Activated T-cell treated with anti-CD3 and anti-CD28 coated beads for 24 hours (primary cell): ENCODE data around the gene CGB5.
"Not testable (repeated sequence)": the region's sequence is repeated elsewhere in the genome, so short reads cannot be mapped to it uniquely, and the experiment has no call there.

Experiments used
- DNase-seq: peaks from one replicate; pipeline ENCODE4 v3.0.0-alpha.2; 2020; ENCODE audit warnings: low read depth

CGB5 gene

GRCh38 chr19:49020931-49021895 lies 22.4 kb upstream of the CGB5 start:
- DNase-seq: no peak

DNA sequence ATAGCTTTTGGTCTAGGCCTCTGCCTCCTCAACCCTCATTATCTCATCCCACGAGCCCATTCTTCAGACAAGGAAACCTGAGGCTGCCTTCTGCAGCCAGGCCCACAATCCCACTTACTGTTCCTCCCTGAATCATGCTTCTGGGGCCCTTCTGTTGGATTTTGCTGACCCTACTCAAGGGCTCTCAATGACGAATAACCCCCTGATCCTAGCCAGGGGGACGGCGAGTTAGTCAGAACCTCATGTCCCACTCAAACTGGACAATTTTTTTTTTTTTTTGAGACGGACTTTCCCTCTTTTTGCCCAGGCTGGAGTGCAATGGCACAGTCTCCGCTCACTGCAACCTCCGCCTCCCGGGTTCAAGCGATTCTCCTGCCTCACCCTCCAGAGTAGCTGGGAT lies 21.5 kb upstream of the CGB5 start:
- no peak for DNase-seq

DNA sequence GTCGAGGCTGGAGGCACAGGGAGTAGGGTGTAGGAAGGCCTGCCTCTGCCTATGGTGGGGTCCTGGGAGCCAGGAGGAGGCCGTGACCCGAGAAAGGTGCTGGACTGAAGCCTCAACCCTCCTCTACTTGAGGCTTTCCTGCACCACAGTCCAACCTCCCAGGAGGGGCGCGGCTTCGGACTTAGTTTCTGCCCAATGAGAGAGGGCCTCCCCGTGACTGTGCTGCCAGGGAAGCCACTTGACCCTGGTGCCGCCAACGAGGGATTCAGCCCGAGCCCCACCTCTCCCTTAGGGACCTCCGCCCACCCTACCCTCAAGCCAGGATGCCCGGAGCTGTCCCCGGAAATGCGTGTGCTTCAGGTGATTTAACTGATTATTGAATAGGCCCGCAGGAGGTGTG lies 19.4 kb upstream of the CGB5 start, which contains the start of gene CGB3:
Gene CGB3, minus strand, starts transcription at position 101 of the 400 bp plus-strand sequence. CDS start 362 bp downstream, outside the sequence.
- not testable (repeated sequence) for DNase-seq

GRCh38 chr19:49025088-49025487 lies 18.6 kb upstream of the CGB5 start:
- not testable (repeated sequence) for DNase-seq

GRCh38 chr19:49025599-49025998 lies 18.0 kb upstream of the CGB5 start:
- DNase-seq: not testable (repeated sequence)

DNA sequence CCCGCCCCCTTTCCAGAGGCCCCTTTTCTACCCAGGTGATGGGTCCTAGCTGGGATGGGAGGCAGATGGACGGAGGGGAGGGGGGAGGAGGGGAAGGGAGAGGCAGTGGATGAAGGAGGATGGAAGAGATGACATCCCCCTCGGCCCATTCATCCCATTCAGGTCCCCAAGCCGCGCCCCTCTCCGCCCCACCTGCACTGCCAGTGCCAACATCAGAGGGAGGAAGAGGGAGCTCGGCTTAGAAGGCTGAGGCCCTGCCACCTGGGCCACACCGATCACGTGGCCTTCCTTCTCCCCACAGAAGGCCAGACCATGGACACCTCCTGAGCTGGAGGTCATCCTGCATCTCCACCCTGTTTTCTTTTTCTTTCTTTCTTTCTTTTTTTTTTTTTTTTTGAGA lies 15.0 kb upstream of the CGB5 start:
- DNase-seq: not testable (repeated sequence)

DNA sequence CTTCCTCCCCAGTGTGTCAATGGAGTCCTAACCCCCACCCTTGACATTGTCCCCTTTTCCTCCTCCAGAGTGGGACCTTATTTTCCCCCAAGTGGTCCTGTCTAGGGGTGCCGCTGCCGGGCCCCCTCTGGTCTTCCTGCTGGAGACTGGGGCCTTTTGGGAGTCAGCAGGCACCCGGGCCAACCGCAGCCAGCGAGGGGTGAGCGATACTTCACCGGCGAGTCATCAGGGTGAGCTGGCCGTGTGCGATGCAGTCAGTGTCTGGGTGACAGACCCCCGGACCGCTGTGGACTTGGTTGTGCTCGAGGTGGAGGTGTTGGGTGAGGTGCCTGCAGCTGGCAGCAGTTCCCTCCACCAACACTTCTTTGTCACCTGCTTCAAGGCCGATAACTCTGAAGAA lies 13.9 kb upstream of the CGB5 start:
- not testable (repeated sequence) for DNase-seq

- not testable (repeated sequence) for DNase-seq
Measured at GRCh38 chr19:49030323-49030722, 13.3 kb upstream of the CGB5 start.

- DNase-seq: peak; percentile 55
Measured at GRCh38 chr19:49031642-49032301, 11.9 kb upstream of the CGB5 start, which contains the start of gene CGB2. CGB2 (plus strand) TSS chr19:49031890; CDS start chr19:49032096, 206 bp downstream.

DNA sequence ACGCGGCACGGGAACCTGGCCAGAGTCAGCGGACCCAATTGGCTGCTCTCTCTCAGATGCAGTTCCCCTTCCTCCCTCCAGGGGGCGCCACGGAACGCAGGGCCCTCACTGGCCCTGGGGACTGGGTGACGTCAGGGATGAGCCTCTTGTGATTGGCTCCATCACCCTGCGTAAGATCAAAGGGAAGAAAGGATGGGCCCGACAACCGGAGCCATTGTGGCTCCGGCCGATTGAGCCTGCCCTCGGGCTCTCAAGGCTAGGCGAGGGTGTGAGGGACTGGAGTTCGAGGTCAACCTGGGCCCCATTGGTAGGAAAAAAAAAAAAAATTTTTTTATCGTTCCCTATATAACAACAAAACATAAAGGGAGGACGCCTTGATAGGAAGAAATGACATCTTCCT lies 6.8 kb upstream of the CGB5 start, which contains the start of gene CGB1:
Gene CGB1, minus strand, starts transcription at position 81 of the 400 bp plus-strand sequence. CDS start 184 bp downstream, outside the sequence.
- peak; percentile 28 for DNase-seq

DNA sequence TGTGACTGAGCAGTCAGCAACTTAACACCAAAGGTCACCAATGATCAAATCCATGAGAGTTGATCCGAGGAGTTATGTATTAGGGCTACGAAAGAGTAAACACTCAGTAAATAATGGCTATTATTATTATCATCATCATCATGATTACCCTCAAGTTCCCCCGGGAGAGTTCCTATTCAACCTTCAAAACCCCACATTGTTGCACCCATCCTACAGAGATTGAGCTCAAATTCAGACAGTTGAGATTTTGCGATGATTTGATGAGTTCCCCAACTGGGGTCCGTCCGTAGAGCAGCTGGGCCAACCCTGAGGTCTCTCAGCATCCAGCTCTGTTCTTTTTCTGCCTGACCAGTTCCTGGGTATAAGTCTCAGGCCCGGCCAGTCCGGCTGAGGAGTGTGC lies 5.5 kb upstream of the CGB5 start:
- not testable (repeated sequence) for DNase-seq

DNA sequence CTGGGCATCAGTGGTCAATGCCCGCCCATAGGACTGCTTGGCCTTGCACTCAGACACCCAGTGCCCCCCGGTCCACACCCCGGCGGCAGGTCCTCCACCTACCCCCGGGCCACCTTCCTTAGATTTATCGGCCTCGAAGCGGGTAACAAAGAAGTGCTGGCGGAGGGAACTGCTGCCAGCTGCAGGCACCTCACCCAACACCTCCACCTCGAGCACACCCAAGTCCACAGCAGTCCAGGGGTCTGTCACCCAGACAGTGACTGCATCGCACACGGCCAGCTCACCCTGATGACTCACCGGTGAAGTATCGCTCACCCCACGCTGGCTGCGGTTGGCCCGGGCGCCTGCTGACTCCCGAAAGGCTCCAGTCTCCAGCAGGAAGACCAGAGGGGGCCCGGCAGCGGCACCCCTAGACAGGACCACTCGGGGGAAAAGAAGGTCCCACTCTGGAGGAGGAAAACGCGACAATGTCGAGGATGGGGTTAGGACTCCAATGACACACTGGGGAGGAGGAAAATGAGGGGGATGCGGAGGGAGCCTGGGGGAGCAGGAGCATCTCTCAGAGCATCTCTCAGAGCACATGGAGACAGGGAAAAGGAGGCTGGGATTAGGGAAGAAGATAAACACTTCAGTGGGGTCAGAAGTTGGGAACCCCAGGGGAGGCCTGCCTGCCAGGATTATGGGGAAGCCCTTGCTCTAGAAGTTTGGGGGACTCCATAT lies 4.9 kb upstream of the CGB5 start:
- not testable (repeated sequence) for DNase-seq

DNA sequence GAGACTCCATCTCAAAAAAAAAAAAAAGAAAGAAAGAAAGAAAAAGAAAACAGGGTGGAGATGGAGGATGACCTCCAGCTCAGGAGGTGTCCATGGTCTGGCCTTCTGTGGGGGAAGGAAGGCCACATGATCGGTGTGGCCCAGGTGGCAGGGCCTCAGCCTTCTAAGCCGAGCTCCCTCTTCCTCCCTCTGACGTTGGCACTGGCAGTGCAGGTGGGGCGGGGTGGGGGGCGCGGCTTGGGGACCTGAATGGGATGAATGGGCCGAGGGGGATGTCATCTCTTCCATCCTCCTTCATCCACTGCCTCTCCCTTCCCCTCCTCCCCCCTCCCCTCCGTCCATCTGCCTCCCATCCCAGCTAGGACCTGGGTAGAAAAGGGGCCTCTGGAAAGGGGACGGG lies 3.9 kb upstream of the CGB5 start:
- DNase-seq: not testable (repeated sequence)

GRCh38 chr19:49042177-49042576 lies 1.5 kb upstream of the CGB5 start:
- no peak for DNase-seq

DNA sequence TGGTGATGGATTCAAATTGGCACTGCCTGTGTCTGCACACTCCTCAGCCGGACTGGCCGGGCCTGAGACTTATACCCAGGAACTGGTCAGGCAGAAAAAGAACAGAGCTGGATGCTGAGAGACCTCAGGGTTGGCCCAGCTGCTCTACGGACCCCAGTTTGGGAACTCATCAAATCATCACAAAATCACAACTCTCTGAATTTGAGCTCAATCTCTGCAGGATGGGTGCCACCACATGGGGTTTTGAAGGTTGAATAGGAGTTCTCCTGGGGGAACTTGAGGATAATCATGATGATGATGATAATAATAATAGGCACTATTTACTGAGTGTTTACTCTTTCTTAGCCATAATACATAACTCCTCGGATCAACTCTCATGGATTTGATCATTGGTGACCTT lies 982 bp upstream of the CGB5 start:
- DNase-seq: not testable (repeated sequence)

DNA sequence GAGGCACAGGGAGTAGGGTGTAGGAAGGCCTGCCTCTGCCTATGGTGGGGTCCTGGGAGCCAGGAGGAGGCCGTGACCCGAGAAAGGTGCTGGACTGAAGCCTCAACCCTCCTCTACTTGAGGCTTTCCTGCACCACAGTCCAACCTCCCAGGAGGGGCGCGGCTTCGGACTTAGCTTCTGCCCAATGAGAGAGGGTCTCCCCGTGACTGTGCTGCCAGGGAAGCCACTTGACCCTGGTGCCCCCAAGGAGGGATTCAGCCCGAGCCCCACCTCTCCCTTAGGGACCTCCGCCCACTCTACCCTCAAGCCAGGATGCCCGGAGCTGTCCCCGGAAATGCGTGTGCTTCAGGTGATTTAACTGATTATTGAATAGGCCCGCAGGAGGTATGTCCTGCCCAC lies 5.4 kb downstream of the CGB5 start, which contains the start of gene CGB8:
Gene CGB8, minus strand, starts transcription at position 101 of the 400 bp plus-strand sequence. CDS start 372 bp downstream, outside the sequence.
- DNase-seq: not testable (repeated sequence)

- DNase-seq: not testable (repeated sequence)
Measured at GRCh38 chr19:49049834-49050233, 6.2 kb downstream of the CGB5 start.

DNA sequence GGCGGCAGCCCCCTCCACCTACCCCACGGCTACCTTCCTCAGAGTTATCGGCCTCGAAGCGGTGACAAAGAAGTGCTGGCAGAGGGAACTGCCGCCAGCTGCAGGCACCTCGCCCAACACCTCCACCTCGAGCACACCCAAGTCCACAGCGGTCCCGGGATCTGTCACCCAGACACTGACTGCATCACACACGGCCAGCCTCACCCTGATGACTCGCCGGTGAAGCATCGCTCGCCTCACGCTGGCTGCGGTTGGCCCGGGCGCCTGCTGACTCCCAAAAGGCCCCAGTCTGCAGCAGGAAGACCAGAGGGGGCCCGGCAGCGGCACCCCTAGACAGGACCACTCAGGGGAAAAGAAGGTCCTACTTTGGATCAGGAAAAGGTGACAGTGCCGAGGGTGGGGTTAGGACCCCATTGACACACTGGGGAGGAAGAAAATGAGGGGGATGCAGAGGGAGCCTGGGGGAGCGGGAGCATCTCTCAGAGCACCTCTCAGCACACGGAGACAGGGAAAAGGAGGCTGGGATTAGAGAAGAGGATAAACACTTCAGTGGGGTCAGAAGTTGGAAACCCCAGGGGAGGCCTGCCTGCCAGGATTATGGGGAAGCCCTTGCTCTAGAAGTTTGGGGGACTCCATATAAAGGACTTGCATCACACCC lies 6.9 kb downstream of the CGB5 start:
- not testable (repeated sequence) for DNase-seq

DNA sequence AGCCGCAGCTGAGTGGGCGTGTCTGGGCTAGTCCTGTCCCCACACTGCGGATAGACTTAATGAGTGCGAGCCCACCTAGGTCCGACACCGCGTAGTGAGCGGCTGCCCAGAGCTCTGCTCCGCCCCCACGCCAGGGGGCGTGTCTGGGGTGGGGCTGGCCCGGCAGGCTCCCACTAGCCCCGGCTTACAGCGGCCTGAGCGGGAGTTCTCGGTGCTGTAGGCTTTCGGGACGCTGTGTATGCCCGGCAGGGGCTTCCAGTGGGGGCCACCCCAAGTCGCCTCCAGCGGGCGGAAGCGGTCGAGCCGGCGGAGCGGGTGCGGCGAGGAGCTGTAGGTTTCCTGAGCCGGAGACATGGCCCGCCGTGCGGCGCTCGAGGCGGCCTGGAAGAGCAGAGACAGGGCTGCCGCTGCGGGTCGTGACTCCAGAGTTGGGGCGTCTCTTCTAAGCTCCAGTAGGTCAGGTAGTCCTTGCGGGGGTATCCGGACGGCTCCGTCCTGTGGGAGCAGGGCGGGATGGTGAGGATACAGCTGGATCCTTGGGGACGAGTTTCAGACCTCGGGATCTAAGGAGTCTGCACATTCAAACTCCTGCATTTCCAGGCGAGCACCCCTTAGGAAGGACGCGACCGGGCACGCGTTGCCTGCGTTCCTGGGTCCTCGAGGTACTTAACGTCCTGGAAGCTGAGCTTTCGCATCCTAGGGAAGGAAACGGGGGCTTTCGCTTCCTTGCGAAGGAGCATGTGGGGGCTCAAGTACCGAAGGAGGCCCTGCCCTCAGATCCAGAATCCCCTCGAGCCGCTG lies 12.7 kb downstream of the CGB5 start:
- peak; percentile 27 for DNase-seq

DNA sequence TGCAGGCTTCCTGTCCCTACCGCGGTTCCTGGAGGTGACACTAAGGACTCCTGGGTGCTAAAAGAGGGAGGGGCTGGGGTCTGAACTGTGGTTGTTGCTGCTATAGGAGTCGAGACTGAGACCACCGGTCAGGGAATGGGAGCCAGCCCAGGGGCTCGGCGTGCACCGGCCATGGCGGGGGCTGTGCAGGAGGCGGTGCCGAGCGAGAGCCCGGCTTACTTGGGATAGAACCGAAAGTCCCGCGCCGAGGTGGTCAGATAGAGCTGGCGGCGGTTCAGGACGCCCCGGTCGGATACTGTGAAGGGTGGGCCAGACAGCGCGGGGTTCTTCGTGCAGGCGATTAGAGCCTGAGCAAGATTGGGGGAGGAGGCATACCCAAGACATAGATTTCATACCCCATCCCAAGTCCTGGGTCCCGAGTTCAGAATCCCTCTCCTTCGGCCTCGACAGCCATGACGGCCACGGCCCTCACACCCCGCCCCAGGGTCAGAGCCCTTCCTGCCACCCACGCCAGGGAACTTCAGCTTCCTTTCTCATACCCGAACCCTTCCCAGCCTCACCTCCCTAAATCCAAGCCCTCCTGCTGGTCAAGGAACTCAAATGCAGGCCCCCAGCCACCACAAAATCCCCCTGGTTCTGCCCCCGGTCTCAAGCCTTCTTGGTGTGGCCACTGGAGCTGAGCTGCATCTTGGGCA lies 13.4 kb downstream of the CGB5 start:
- not testable (repeated sequence) for DNase-seq
